BE2C (cell line): ENCODE results near the gene PDE5A.

ENCODE experiments used
- DNase-seq: peaks from one replicate; pipeline ENCODE4 v3.0.0-alpha.2; 2020
- H3K27me3 ChIP-seq: fragments of 250-450 bp; sonication (Bioruptor Pico); 2 replicates; pipeline ENCODE4 v1.5.1; 2020; ENCODE audit warnings: mild to moderate bottlenecking
- H3K36me3 ChIP-seq: fragments of 250-450 bp; sonication (Bioruptor Pico); 2 replicates; pipeline ENCODE4 v1.5.1; 2020; ENCODE audit warnings: mild to moderate bottlenecking
- H3K4me1 ChIP-seq: fragments of 250-450 bp; sonication (Bioruptor Pico); 2 replicates; pipeline ENCODE4 v1.5.1; 2020
- H3K4me3 ChIP-seq: 2 replicates; pipeline ENCODE4 v1.5.1; 2011; ENCODE audit warnings: low read depth, low read length
- H3K9me3 ChIP-seq: fragments of 250-450 bp; sonication (Bioruptor Pico); 2 replicates; pipeline ENCODE4 v1.5.1; 2020
- CTCF ChIP-seq: IDR thresholded peaks from 2 replicates; pipeline ENCODE4 v1.5.1; 2012; ENCODE audit warnings: mild to moderate bottlenecking, low read depth, low read length

The PDE5A gene

GRCh38 chr4:119508281-119508680 lies 120.3 kb downstream of the PDE5A start:
- Histone ChIP-seq H3K4me3 (no peak overlapping the region), H3K27me3 (no peaks in the 10 kb centered on the region), H3K4me1 (no peaks in the 10 kb centered on the region; the same call in 1 of the 2 replicates), H3K9me3 (no peaks in the 10 kb centered on the region), H3K36me3 (peaks cover 5% of the 10 kb centered on the region)
- no peak for DNase-seq
- no peak for TF ChIP-seq CTCF

GRCh38 chr4:119506806-119507205 lies 121.8 kb downstream of the PDE5A start:
- no peak overlapping the region for H3K4me3 ChIP-seq
- TF ChIP-seq CTCF: no peak
- no peaks in the 10 kb centered on the region; the same call in 1 of the 2 replicates for H3K36me3 ChIP-seq
- DNase-seq: no peak
- no peaks in the 10 kb centered on the region for H3K9me3 ChIP-seq
- no peaks in the 10 kb centered on the region for H3K27me3 ChIP-seq
- no peaks in the 10 kb centered on the region for H3K4me1 ChIP-seq

GRCh38 chr4:119504616-119505015 lies 124.0 kb downstream of the PDE5A start:
- no peak for TF ChIP-seq CTCF
- Histone ChIP-seq H3K4me3 (no peak overlapping the region), H3K27me3 (no peaks in the 10 kb centered on the region), H3K36me3 (peaks cover 5% of the 10 kb centered on the region; the same call in 1 of the 2 replicates), H3K4me1 (no peaks in the 10 kb centered on the region), H3K9me3 (no peaks in the 10 kb centered on the region)
- no peak for DNase-seq

GRCh38 chr4:119501740-119502139 lies 126.9 kb downstream of the PDE5A start:
- no peak for DNase-seq
- no peak for TF ChIP-seq CTCF
- no peak overlapping the region for H3K4me3 ChIP-seq
- no peaks in the 10 kb centered on the region for H3K27me3 ChIP-seq
- H3K36me3 ChIP-seq: peaks cover 18% of the 10 kb centered on the region
- H3K9me3 ChIP-seq: no peaks in the 10 kb centered on the region
- H3K4me1 ChIP-seq: no peaks in the 10 kb centered on the region

GRCh38 chr4:119498527-119498926 lies 130.1 kb downstream of the PDE5A start:
- no peak for DNase-seq
- TF ChIP-seq CTCF: no peak

GRCh38 chr4:119493886-119494285 lies 134.7 kb downstream of the PDE5A start:
- H3K4me1 ChIP-seq: no peaks in the 10 kb centered on the region
- no peak for TF ChIP-seq CTCF
- H3K9me3 ChIP-seq: no peaks in the 10 kb centered on the region
- H3K4me3 ChIP-seq: no peak overlapping the region
- H3K27me3 ChIP-seq: no peaks in the 10 kb centered on the region
- H3K36me3 ChIP-seq: peaks cover 23% of the 10 kb centered on the region
- DNase-seq: no peak

More at GRCh38 chr4:119498527-119498926, 130.1 kb downstream of the PDE5A start:
- Histone ChIP-seq H3K9me3 (no peaks in the 10 kb centered on the region), H3K4me1 (no peaks in the 10 kb centered on the region), H3K27me3 (no peaks in the 10 kb centered on the region), H3K4me3 (no peak overlapping the region), H3K36me3 (peaks cover 28% of the 10 kb centered on the region)
